GM12878 (cell line): ENCODE measurements around the gene UBL4A. TPM values are rescaled to one million over a fixed set of nuclear protein-coding genes. Genes with fewer than 3 reads are reported as not detected.

Source experiments
- ATAC-seq: fragments of 200-7000 bp; cut with Tn5 transposase; 3 replicates; pipeline ENCODE4 v1.9.1; 2020; ENCODE audit warnings: mild to moderate bottlenecking, moderate library complexity
- BruUV-seq: library from RNA; stranded (reverse); fragments of 400-500 nt; replicated peaks from 2 replicates; lab custom pipeline; 2021; lab: Mats Ljungman, UMichigan
- CTCF ChIA-PET: fragments of 300-600 bp; sonication (Branson Sonifier 250); formaldehyde crosslinking; extraction: SDS; loops from one replicate; lab custom pipeline; 2021; ENCODE audit warnings: inconsistent platforms; lab: Yijun Ruan, JAX
- POLR2A ChIA-PET: fragments of 350-600 bp; formaldehyde crosslinking; extraction: SDS; loops from one replicate; lab custom pipeline; 2021; ENCODE audit warnings: inconsistent platforms; lab: Charles Lee
- RAD21 ChIA-PET: fragments of 300-600 bp; sonication (Branson Sonifier 250); formaldehyde crosslinking; loops from one replicate; lab custom pipeline; 2023; ENCODE audit warnings: antibody characterized with exemption; ENCODE audit not compliant: unreplicated experiment; lab: Charles Lee
- SMC1A ChIA-PET: fragments of 300-600 bp; sonication (Branson Sonifier 250); formaldehyde crosslinking; loops from one replicate; lab custom pipeline; 2023; ENCODE audit not compliant: unreplicated experiment, uncharacterized antibody; lab: Charles Lee
- DNase-seq: peaks from one replicate; pipeline ENCODE4 v3.0.0-alpha.2; 2011; ENCODE audit warnings: low read depth, low spot score
- FAIRE-seq: peaks from 3 replicates; lab custom pipeline; 2011; peaks lifted over from hg19 to GRCh38; lab: Jason Lieb, UNC
- H2AFZ ChIP-seq: 2 replicates; pipeline ENCODE4 v1.6.0; 2011; ENCODE audit warnings: low read depth, low read length, control low read depth; ENCODE audit not compliant: control insufficient read depth
- H3K27ac ChIP-seq: 2 replicates; pipeline ENCODE4 v1.5.1; 2011; ENCODE audit warnings: control low read depth; ENCODE audit not compliant: control insufficient read depth, insufficient read depth
- H3K27me3 ChIP-seq, 2 experiments: replicated peaks in 1 of 2; 2 replicates each; pipeline versions ENCODE4 v1.6.0 to v1.6.1; 2011; ENCODE audit warnings: low read length in 1 of 2; ENCODE audit not compliant: control insufficient read depth in 2 of 2, insufficient read depth in 2 of 2
- H3K36me3 ChIP-seq, 2 experiments: 2 replicates each; pipeline ENCODE4 v1.5.1; 2011; ENCODE audit warnings: low read length in 1 of 2; ENCODE audit not compliant: control insufficient read depth in 2 of 2, insufficient read depth in 2 of 2
- H3K4me1 ChIP-seq: 2 replicates; pipeline ENCODE4 v1.6.1; 2011; ENCODE audit warnings: mild to moderate bottlenecking, low read length, moderate library complexity, mixed read lengths; ENCODE audit not compliant: control insufficient read depth, insufficient read depth
- H3K4me2 ChIP-seq: 2 replicates; pipeline ENCODE4 v1.6.0; 2011; ENCODE audit warnings: control low read depth; ENCODE audit not compliant: control insufficient read depth, insufficient read depth
- H3K4me3 ChIP-seq: fragments of 200-600 bp; sonication (generic); 2 replicates; pipeline ENCODE4 v1.5.1; 2016
- H3K79me2 ChIP-seq: 2 replicates; pipeline ENCODE4 v1.6.0; 2011; ENCODE audit warnings: low read length; ENCODE audit not compliant: control insufficient read depth, insufficient read depth
- H3K9ac ChIP-seq: 2 replicates; pipeline ENCODE4 v1.8.0; 2011; ENCODE audit warnings: low read length, control low read depth, mixed read lengths; ENCODE audit not compliant: control insufficient read depth, insufficient read depth
- H3K9me3 ChIP-seq: replicated peaks from 3 replicates; pipeline ENCODE4 v1.5.1; 2011; ENCODE audit warnings: mild to moderate bottlenecking, low read length; ENCODE audit not compliant: control insufficient read depth, insufficient read depth
- H4K20me1 ChIP-seq: 2 replicates; pipeline ENCODE4 v1.6.0; 2011; ENCODE audit not compliant: control insufficient read depth, insufficient read depth
- BHLHE40 ChIP-seq, 2 experiments: fragments of 450-650 bp in 1 of 2; IDR thresholded peaks; 2 replicates each; pipeline ENCODE4 v1.6.1; 2011 to 2017; ENCODE audit warnings: low read depth in 2 of 2, borderline replicate concordance in 1 of 2, improper control_type of control experiment in 1 of 2, low read length in 1 of 2, mild to moderate bottlenecking in 1 of 2
- CHD2 ChIP-seq: IDR thresholded peaks from 2 replicates; pipeline ENCODE4 v1.6.1; 2011; ENCODE audit warnings: low read depth, low read length, improper control_type of control experiment, borderline replicate concordance
- EP300 ChIP-seq, 2 experiments: fragments of 150-350 bp in 1 of 2; IDR thresholded peaks; 2 replicates each; pipeline ENCODE4 v1.6.1; 2011 to 2012; ENCODE audit warnings: low read depth in 2 of 2, low read length in 2 of 2, borderline replicate concordance in 1 of 2, improper control_type of control experiment in 1 of 2, inconsistent platforms in 1 of 2; ENCODE audit not compliant: control insufficient read depth in 1 of 2
- EZH2 ChIP-seq: IDR thresholded peaks from 2 replicates; pipeline ENCODE4 v1.6.1; 2012; ENCODE audit warnings: low read depth, mild to moderate bottlenecking, control low read depth, inconsistent platforms, low read length, borderline replicate concordance; ENCODE audit not compliant: control insufficient read depth
- POLR2AphosphoS2 ChIP-seq: IDR thresholded peaks from 2 replicates; pipeline ENCODE4 v1.6.1; 2011; ENCODE audit warnings: low read depth, mild to moderate bottlenecking, low read length, improper control_type of control experiment, moderate library complexity
- POU2F2 ChIP-seq: IDR thresholded peaks from 3 replicates; pipeline ENCODE4 v1.6.1; 2011; ENCODE audit warnings: low read depth, mild to moderate bottlenecking, low read length, borderline replicate concordance
- RAD51 ChIP-seq: fragments of 450-650 bp; IDR thresholded peaks from 2 replicates; pipeline ENCODE4 v1.6.1; 2016; ENCODE audit warnings: moderate library complexity, mild to moderate bottlenecking, inconsistent platforms
- RFX5 ChIP-seq: IDR thresholded peaks from 2 replicates; pipeline ENCODE4 v1.6.1; 2011; ENCODE audit warnings: low read depth, low read length, improper control_type of control experiment
- ZBTB11 ChIP-seq: fragments of 450-650 bp; formaldehyde crosslinking; IDR thresholded peaks from 2 replicates; pipeline ENCODE4 v1.5.0; 2022; ENCODE audit warnings: mild to moderate bottlenecking, missing genetic modification characterization
- WGBS: methylation state at CpG from one replicate; pipeline ENCODE4 v1.1.6; 2016; ENCODE audit warnings: low lambda C conversion rate; ENCODE audit not compliant: insufficient replicate concordance, insufficient coverage; ENCODE audit errors: missing lambda C conversion rate; 5-methylcytosine and 5-hydroxymethylcytosine counted together
- in situ Hi-C: fragments of 300-500 bp; cut with MboI; formaldehyde crosslinking; loops from 9 replicates; pipeline ENCODE4 v1.14.3; 2018; ENCODE audit warnings: mixed read lengths
- intact Hi-C: fragments of 100-400 bp; cut with micrococcal nuclease; formaldehyde crosslinking; loops from one replicate; pipeline ENCODE4 v1.14.2; 2022; ENCODE audit not compliant: unreplicated experiment
- polyA plus RNA-seq, 11 experiments: library from polyadenylated mRNA; depleted of rRNA in 4 of 11; unstranded in 6 of 11; stranded (reverse) in 5 of 11; fragments of >200 nt; fragmentation: Nextera tagmentation in 4 of 11; fragmentation: Illumina TruSeq in 1 of 11; extraction: Ambion mirVana in 4 of 11; extraction: Trizol in 1 of 11; gene quantifications; 1 replicate in 1 of 11; 2 replicates in 10 of 11; pipeline versions ENCODE4 v1.2.1 to v1.2.3, GENCODE V29; 2011 to 2016; ENCODE audit warnings: inconsistent platforms in 2 of 11, missing spikeins in 2 of 11, low read depth in 1 of 11
- total RNA-seq, 4 experiments: library from RNA; depleted of rRNA in 3 of 4; stranded (reverse); fragments of >200 nt in 3 of 4; fragmentation: Illumina TruSeq in 1 of 4; extraction: Trizol in 1 of 4; gene quantifications; 2 replicates each; pipeline versions ENCODE4 v1.2.1 to v1.2.3, GENCODE V29; 2013 to 2021
- TF ChIP-seq, protein P1 (sequence below): IDR thresholded peaks from 2 replicates; pipeline ENCODE4 v1.6.1; 2012; ENCODE audit warnings: low read depth, low read length, improper control_type of control experiment
- TF ChIP-seq, protein P2 (sequence below): fragments of 450-650 bp; IDR thresholded peaks from 2 replicates; pipeline ENCODE4 v1.6.1; 2017; ENCODE audit warnings: mild to moderate bottlenecking
- TF ChIP-seq, protein P3 (sequence below): IDR thresholded peaks from 2 replicates; pipeline ENCODE4 v1.6.1; 2011; ENCODE audit warnings: low read depth, low read length, improper control_type of control experiment, borderline replicate concordance

The UBL4A gene
- total and polyA plus RNA-seq, 10 of the 15 experiments (the other 5 are each of a cell fraction or from before 2014, with no cell fraction given) = 4.2 to 49.9 (median 34.0) TPM

GRCh38 chrX:154459832-154460231 lies 26.6 kb downstream of the UBL4A start:
- Histone ChIP-seq H3K9me3 (no peaks in the 10 kb centered on the region; the same call in 2 of the 3 replicates), H3K27ac (no peak overlapping the region), H3K4me3 (no peak overlapping the region), H3K79me2 (peaks cover 9% of the 10 kb centered on the region), H2AFZ (no peak overlapping the region), H3K36me3 (no peaks in the 10 kb centered on the region), H3K4me2 (peak overlapping the region; percentile 54), H3K9ac (no peak overlapping the region), H3K4me1 (no peaks in the 10 kb centered on the region), H3K27me3 (no peaks in the 10 kb centered on the region), H4K20me1 (no peaks in the 10 kb centered on the region)
- DNase-seq (no peak), FAIRE-seq (no peak), ATAC-seq (no peak)
- ChIA-PET RAD21 (no interaction called here), POLR2A (interaction anchor here (0.9 kb wide), 1 partner anchor 15 kb away, joined by 4 read pairs; no protein-coding TSS in a partner anchor), CTCF (interaction anchor here (1.4 kb wide), 1 partner anchor 87 kb away, joined by 3 read pairs; no protein-coding TSS in a partner anchor), SMC1A (interaction anchor here (1.0 kb wide), 1 partner anchor 67 kb away, joined by 3 read pairs; no protein-coding TSS in a partner anchor)
- no TSS peak for BruUV-seq
- in situ Hi-C loops = no loop called here
- 51% methylated on average over 14 of the region's 14 CpGs for WGBS
- intact Hi-C loops = no loop called here
- no peak for TF ChIP-seq RFX5
- TF ChIP-seq, protein P1, sequence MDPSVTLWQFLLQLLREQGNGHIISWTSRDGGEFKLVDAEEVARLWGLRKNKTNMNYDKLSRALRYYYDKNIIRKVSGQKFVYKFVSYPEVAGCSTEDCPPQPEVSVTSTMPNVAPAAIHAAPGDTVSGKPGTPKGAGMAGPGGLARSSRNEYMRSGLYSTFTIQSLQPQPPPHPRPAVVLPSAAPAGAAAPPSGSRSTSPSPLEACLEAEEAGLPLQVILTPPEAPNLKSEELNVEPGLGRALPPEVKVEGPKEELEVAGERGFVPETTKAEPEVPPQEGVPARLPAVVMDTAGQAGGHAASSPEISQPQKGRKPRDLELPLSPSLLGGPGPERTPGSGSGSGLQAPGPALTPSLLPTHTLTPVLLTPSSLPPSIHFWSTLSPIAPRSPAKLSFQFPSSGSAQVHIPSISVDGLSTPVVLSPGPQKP = no peak
- no peak for TF ChIP-seq POLR2AphosphoS2
- no peak for TF ChIP-seq EP300 (IDR thresholded peaks at IDR 0.05; ENCODE audit: borderline replicate concordance in 1 of 2, control insufficient read depth in 1 of 2, low read depth in 2 of 2, low read length in 2 of 2)
- TF ChIP-seq BHLHE40 (IDR thresholded peaks at IDR 0.05; ENCODE audit: borderline replicate concordance in 1 of 2, low read depth in 2 of 2, low read length in 1 of 2) = no peak
- TF ChIP-seq, protein P2, sequence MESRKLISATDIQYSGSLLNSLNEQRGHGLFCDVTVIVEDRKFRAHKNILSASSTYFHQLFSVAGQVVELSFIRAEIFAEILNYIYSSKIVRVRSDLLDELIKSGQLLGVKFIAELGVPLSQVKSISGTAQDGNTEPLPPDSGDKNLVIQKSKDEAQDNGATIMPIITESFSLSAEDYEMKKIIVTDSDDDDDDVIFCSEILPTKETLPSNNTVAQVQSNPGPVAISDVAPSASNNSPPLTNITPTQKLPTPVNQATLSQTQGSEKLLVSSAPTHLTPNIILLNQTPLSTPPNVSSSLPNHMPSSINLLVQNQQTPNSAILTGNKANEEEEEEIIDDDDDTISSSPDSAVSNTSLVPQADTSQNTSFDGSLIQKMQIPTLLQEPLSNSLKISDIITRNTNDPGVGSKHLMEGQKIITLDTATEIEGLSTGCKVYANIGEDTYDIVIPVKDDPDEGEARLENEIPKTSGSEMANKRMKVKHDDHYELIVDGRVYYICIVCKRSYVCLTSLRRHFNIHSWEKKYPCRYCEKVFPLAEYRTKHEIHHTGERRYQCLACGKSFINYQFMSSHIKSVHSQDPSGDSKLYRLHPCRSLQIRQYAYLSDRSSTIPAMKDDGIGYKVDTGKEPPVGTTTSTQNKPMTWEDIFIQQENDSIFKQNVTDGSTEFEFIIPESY = no peak
- TF ChIP-seq RAD51 = no peak
- no peak for TF ChIP-seq POU2F2
- TF ChIP-seq ZBTB11 (CRISPR knock-in tag) = no peak
- TF ChIP-seq, protein P3, sequence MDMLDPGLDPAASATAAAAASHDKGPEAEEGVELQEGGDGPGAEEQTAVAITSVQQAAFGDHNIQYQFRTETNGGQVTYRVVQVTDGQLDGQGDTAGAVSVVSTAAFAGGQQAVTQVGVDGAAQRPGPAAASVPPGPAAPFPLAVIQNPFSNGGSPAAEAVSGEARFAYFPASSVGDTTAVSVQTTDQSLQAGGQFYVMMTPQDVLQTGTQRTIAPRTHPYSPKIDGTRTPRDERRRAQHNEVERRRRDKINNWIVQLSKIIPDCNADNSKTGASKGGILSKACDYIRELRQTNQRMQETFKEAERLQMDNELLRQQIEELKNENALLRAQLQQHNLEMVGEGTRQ = no peak
- no peak for TF ChIP-seq EZH2
- TF ChIP-seq CHD2 = no peak
